ENCODE results near the gene HLA-DQB2. TPM values are rescaled to one million over a fixed set of nuclear protein-coding genes. Genes with fewer than 3 reads are reported as not detected.
A peak's percentile ranks its signal among the peaks of the same experiment; 100 is the strongest.
"Not testable (repeated sequence)": the region's sequence is repeated elsewhere in the genome, so short reads cannot be mapped to it uniquely, and the experiment has no call there.

The HLA-DQB2 gene
- 13.6 TPM for total RNA-seq

- intact Hi-C loops (cut with DNase I), result no loop called here
- no peak for DNase-seq (ENCODE audit: low spot score)
- ATAC-seq, result no peak
These were observed at the start of gene HLA-DQB2 for GRCh38 chr6:32763421-32763820. HLA-DQB2 (minus strand) TSS chr6:32763532; CDS start chr6:32763470, 62 bp downstream.

DNA sequence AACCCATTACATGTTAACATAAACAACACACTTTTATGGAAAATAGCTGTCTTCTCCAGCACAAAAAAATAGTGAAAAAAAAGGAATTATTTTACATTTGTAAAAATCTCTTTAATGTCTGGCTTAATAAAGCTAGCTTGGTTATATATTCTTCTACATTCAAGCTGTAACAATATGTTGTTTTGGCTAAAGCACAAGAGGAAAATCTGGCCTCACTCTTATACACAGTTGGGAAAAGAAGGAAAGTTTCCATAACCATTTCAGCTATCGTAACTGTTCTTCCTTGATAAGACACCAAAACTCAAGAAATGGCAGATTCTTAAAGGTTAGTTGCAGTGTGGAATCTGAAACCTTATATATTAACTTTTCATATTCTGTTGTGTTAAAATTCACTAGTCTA lies 45.8 kb upstream of the HLA-DQB2 start:
- ATAC-seq (no peak), DNase-seq (ENCODE audit: low spot score) (no peak)
- intact Hi-C loops (cut with DNase I), result no loop called here

DNA sequence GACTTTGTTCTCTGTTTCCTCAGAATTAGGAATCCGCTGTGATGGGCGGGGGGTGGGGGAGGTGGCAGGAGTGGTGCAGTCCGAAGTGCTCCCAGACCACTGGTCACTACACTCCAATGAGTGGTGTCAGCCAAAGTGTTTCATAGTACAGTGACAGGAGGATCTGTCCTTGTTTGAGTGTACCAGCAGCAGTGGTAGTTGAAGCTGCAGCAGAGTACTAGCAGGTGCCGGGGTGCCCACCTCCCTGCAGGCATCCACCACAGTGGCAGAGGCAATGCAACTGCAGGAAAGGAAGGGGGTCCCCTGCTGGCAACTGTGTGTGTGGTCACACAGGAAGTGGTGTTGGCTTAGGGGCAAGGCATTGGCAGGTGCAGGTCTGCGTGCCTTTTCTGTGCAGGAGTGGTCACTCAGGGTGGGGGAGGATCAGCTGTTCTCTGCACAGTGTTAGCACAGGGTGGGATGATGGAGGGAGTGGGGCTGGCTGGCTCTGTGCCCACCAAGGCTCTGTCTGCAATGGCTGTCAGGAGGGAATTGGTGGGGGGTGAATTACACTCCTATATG lies 43.8 kb upstream of the HLA-DQB2 start:
- intact Hi-C loops (cut with DNase I), result no loop called here
- DNase-seq (ENCODE audit: low spot score), result no peak
- no peak for ATAC-seq

DNA sequence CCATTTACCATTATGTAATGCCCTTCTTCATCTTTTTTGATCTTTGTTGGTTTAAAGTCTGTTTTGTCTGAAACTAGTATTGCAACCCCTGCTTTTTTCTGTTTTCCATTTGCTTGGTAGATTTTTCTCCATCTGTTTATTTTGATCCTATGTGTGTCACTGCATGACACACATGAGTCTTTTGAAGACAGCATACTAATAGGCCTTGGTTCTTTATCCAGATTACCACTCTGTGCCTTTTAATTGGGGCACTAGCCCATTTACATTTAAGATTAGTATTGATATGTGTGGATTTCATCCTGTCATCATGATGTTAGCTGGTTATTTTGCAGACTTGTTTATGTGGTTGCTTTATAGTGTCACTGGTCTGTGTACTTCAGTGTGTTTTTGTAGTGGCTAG lies 42.1 kb upstream of the HLA-DQB2 start:
- intact Hi-C loops (cut with DNase I); DNase-seq (ENCODE audit: low spot score); ATAC-seq: not testable (repeated sequence)

GRCh38 chr6:32803416-32803815 lies 40.1 kb upstream of the HLA-DQB2 start:
- ATAC-seq (no peak), DNase-seq (ENCODE audit: low spot score) (no peak)
- intact Hi-C loops (cut with DNase I), result no loop called here

DNA sequence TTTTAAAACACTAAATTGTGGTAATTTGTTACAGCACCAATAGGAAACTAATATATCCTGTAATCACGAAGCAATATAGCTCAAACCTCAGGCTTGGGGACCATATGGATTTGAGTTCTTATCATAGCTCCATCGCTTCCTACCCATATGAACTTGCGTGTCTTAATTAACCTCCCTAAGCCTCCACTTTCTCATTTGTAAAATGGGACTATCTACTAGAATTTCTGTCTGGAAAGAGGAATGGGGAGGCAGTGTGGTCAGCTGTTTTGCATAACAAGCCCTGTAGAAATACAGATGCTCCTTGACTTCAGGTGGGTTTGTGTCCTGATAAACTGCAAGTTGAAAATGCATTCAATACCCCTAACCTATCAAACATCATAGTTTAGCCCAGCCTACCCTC lies 36.4 kb upstream of the HLA-DQB2 start:
- intact Hi-C loops (cut with DNase I), result loop anchor here (10.0 kb wide), 1 partner anchor 385 kb away; no protein-coding TSS in a partner anchor

GRCh38 chr6:32799168-32799567 lies 35.8 kb upstream of the HLA-DQB2 start:
- DNase-seq (ENCODE audit: low spot score) (no peak), ATAC-seq (no peak)
- intact Hi-C loops (cut with DNase I), result loop anchor here (10.0 kb wide), 1 partner anchor 384 kb away; no protein-coding TSS in a partner anchor

More for the DNA sequence above, 36.4 kb upstream of the HLA-DQB2 start:
- DNase-seq (ENCODE audit: low spot score) (no peak), ATAC-seq (no peak)

- intact Hi-C loops (cut with DNase I), result loop anchor here (10.0 kb wide), 1 partner anchor 382 kb away; no protein-coding TSS in a partner anchor
- DNase-seq (ENCODE audit: low spot score), result peak; percentile 93
These were observed 33.8 kb upstream of the HLA-DQB2 start for GRCh38 chr6:32796848-32797776.

DNA sequence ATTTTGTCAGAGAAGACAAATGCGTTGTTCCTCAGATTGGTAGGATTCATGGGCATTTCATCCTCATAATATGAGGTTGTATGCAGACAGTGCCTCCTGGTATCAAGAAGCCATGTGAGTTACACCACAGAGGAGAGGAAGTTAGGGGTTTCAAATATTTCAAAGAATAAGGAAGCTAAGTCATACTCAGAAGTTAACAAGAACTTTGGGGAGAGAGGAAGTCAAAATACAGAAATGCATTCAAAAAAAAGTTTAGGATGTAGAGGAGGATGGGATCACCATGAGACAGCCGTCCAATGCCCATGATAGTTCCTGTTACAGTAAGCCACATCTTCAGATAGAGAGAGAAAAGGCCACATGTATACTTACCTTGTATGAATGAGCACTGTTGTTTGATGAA lies 31.2 kb upstream of the HLA-DQB2 start:
- no peak for DNase-seq (ENCODE audit: low spot score)
- intact Hi-C loops (cut with DNase I), result loop anchor here (10.0 kb wide), 1 partner anchor 380 kb away; no protein-coding TSS in a partner anchor
- peak; percentile 58 for ATAC-seq

More at GRCh38 chr6:32796848-32797776, 33.8 kb upstream of the HLA-DQB2 start:
- peak; percentile 90 for ATAC-seq

DNA sequence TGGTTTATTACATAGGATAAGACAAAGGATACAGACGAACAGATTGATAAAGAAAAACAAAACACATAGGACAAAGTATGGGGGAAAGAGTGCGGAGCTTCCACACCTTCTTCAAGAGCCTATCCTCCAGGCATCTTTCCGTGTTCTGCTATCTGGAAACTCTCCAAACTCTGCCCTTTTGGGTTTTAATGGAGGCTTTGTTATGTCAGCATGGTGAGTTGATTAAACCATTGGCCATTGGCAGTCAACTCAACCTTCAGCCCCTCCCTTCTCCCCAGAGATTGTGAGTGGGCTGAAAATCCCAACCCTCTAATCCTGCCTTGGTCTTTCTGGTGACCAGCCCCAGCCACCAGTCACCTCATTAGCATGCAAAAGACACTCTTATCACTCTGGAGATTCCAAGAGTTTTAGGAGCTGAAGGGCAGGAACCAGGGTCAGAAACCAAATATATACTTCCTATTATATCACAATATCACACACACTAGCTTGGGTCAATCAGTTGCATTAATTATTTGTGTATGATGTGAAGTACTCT lies 29.6 kb upstream of the HLA-DQB2 start:
- intact Hi-C loops (cut with DNase I), result loop anchor here (10.0 kb wide), 1 partner anchor 378 kb away; no protein-coding TSS in a partner anchor
- DNase-seq (ENCODE audit: low spot score) (no peak), ATAC-seq (no peak)

- no peak for DNase-seq (ENCODE audit: low spot score)
- no peak for ATAC-seq
- intact Hi-C loops (cut with DNase I), result loop anchor here (10.0 kb wide), 1 partner anchor 376 kb away; no protein-coding TSS in a partner anchor
These were observed 27.0 kb upstream of the HLA-DQB2 start for GRCh38 chr6:32790306-32790705.

- no peak for DNase-seq (ENCODE audit: low spot score)
- intact Hi-C loops (cut with DNase I), result no loop called here
- peak; percentile 88 for ATAC-seq
These were observed 22.6 kb upstream of the HLA-DQB2 start for GRCh38 chr6:32785781-32786533.

DNA sequence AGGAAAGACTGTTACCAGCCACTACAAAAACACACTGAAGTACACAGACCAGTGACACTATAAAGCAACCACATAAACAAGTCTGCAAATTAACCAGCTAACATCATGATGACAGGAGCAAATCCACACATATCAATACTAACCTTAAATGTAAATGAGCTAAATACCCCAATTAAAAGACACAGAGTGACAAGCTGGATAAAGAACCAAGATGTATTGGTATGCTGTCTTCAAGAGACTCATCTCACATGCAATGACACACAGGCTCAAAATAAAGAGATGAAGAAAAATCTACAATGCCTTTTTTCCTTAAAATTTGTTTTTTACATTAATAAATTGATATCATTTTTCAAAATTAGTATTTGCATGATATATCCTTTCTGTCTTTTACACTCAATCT lies 19.6 kb upstream of the HLA-DQB2 start:
- intact Hi-C loops (cut with DNase I); ATAC-seq; DNase-seq (ENCODE audit: low spot score): not testable (repeated sequence)

DNA sequence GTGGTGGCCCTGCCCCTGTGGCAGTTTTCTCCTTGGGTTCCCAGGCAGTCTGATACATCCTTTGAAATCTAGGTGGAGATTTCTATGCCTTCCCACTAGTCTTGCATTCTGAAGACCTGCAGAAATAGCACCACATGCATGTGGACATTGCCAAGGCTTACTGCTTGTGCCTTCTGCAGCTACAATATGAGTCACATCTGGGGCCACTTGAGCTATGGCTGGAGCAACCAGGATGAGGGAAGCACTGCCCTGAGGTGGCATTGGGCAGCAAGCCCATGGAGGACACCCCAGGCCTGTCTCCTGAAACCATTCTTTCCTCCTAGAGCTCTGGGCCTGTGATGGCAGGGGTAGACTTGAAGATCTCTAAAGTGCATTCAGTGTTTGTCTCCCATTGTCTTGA lies 15.7 kb upstream of the HLA-DQB2 start:
- ATAC-seq, result no peak
- intact Hi-C loops (cut with DNase I), result no loop called here

GRCh38 chr6:32775071-32775470 lies 11.7 kb upstream of the HLA-DQB2 start:
- no peak for DNase-seq (ENCODE audit: low spot score)
- intact Hi-C loops (cut with DNase I), result no loop called here
- ATAC-seq, result no peak

More for the DNA sequence above, 15.7 kb upstream of the HLA-DQB2 start:
- DNase-seq (ENCODE audit: low spot score), result no peak

DNA sequence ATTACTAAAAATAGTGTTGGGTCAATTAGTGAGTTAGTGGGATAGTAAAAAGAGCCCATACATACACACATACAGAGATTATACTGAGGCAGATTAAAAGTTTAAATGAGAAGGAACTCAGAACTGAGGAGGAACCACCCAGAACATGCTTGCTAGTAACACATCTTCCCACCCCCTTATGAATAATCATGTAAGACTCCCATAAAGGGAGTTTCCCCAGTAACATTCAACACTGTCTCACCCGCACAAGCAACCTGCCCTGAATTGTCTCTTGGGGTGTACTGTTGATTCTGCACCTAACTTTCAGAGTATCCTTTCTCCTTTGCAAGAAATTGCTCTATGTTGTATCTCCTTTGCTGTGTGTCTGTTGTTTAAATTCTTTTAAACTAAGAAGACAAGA lies 11.1 kb upstream of the HLA-DQB2 start:
- DNase-seq (ENCODE audit: low spot score) (no peak), ATAC-seq (no peak)
- intact Hi-C loops (cut with DNase I), result no loop called here

GRCh38 chr6:32772656-32773055 lies 9.3 kb upstream of the HLA-DQB2 start:
- DNase-seq (ENCODE audit: low spot score) (no peak), ATAC-seq (no peak)
- intact Hi-C loops (cut with DNase I), result no loop called here

DNA sequence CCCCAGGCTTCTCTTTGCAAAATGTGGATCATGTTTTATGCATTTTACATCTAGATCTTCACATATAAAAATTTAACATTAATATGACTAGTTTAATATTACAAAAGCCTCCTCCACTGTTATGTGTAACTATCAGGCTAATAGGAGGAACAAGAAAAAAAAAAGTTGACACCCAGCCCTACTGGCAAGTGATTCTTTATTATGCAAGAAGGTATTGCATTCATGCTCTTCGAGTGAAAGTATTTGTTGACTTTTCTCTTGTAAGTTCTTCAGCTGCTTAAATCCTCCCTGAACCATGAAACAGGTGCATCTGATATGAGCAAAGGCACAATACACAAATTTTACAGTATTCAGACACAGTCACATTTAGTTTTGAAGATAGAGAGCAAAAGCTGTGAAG lies 716 bp upstream of the HLA-DQB2 start:
- no peak for DNase-seq (ENCODE audit: low spot score)
- intact Hi-C loops (cut with DNase I), result no loop called here
- no peak for ATAC-seq

DNA sequence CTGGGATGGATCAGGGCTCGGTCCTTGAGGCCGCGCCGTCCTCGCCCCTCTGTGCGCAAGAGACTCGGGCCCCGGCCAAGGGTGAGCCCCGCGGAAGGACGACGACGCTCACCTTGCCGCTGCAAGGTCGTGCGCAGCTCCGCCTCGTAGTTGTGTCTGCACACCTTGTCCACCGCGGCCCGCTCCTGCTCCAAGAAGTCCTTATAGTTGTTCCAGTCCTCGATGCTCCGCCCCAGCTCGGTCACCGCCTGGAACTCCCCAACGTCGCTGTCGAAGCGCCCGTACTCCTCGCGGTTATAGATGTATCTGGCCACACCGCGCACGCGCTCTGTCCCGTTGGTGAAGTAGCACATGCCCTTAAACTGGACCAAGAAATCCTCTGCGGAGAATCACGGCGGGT lies 1.8 kb downstream of the HLA-DQB2 start:
- DNase-seq (ENCODE audit: low spot score) (no peak), ATAC-seq (no peak)

More for the DNA sequence above, 1.8 kb downstream of the HLA-DQB2 start:
- intact Hi-C loops (cut with DNase I), result no loop called here
